GM12878 (cell line): ENCODE data around the gene FOXP1. TPM values are rescaled to one million over a fixed set of nuclear protein-coding genes. Genes with fewer than 3 reads are reported as not detected.

Experiments
- ATAC-seq: fragments of 200-7000 bp; cut with Tn5 transposase; 3 replicates; pipeline ENCODE4 v1.9.1; 2020; ENCODE audit warnings: mild to moderate bottlenecking, moderate library complexity
- BruUV-seq: library from RNA; stranded (reverse); fragments of 400-500 nt; replicated peaks from 2 replicates; lab custom pipeline; 2021; lab: Mats Ljungman, UMichigan
- CTCF ChIA-PET: fragments of 300-600 bp; sonication (Branson Sonifier 250); formaldehyde crosslinking; extraction: SDS; loops from one replicate; lab custom pipeline; 2021; ENCODE audit warnings: inconsistent platforms; lab: Yijun Ruan, JAX
- POLR2A ChIA-PET: fragments of 350-600 bp; formaldehyde crosslinking; extraction: SDS; loops from one replicate; lab custom pipeline; 2021; ENCODE audit warnings: inconsistent platforms; lab: Charles Lee
- RAD21 ChIA-PET: fragments of 300-600 bp; sonication (Branson Sonifier 250); formaldehyde crosslinking; loops from one replicate; lab custom pipeline; 2023; ENCODE audit warnings: antibody characterized with exemption; ENCODE audit not compliant: unreplicated experiment; lab: Charles Lee
- SMC1A ChIA-PET: fragments of 300-600 bp; sonication (Branson Sonifier 250); formaldehyde crosslinking; loops from one replicate; lab custom pipeline; 2023; ENCODE audit not compliant: unreplicated experiment, uncharacterized antibody; lab: Charles Lee
- DNase-seq: peaks from one replicate; pipeline ENCODE4 v3.0.0-alpha.2; 2011; ENCODE audit warnings: low read depth, low spot score
- FAIRE-seq: peaks from 3 replicates; lab custom pipeline; 2011; peaks lifted over from hg19 to GRCh38; lab: Jason Lieb, UNC
- H2AFZ ChIP-seq: 2 replicates; pipeline ENCODE4 v1.6.0; 2011; ENCODE audit warnings: low read depth, low read length, control low read depth; ENCODE audit not compliant: control insufficient read depth
- H3K27ac ChIP-seq: 2 replicates; pipeline ENCODE4 v1.5.1; 2011; ENCODE audit warnings: control low read depth; ENCODE audit not compliant: control insufficient read depth, insufficient read depth
- H3K27me3 ChIP-seq, 2 experiments: replicated peaks in 1 of 2; 2 replicates each; pipeline versions ENCODE4 v1.6.0 to v1.6.1; 2011; ENCODE audit warnings: low read length in 1 of 2; ENCODE audit not compliant: control insufficient read depth in 2 of 2, insufficient read depth in 2 of 2
- H3K36me3 ChIP-seq, 2 experiments: 2 replicates each; pipeline ENCODE4 v1.5.1; 2011; ENCODE audit warnings: low read length in 1 of 2; ENCODE audit not compliant: control insufficient read depth in 2 of 2, insufficient read depth in 2 of 2
- H3K4me1 ChIP-seq: 2 replicates; pipeline ENCODE4 v1.6.1; 2011; ENCODE audit warnings: mild to moderate bottlenecking, low read length, moderate library complexity, mixed read lengths; ENCODE audit not compliant: control insufficient read depth, insufficient read depth
- H3K4me2 ChIP-seq: 2 replicates; pipeline ENCODE4 v1.6.0; 2011; ENCODE audit warnings: control low read depth; ENCODE audit not compliant: control insufficient read depth, insufficient read depth
- H3K4me3 ChIP-seq: fragments of 200-600 bp; sonication (generic); 2 replicates; pipeline ENCODE4 v1.5.1; 2016
- H3K79me2 ChIP-seq: 2 replicates; pipeline ENCODE4 v1.6.0; 2011; ENCODE audit warnings: low read length; ENCODE audit not compliant: control insufficient read depth, insufficient read depth
- H3K9ac ChIP-seq: 2 replicates; pipeline ENCODE4 v1.8.0; 2011; ENCODE audit warnings: low read length, control low read depth, mixed read lengths; ENCODE audit not compliant: control insufficient read depth, insufficient read depth
- H3K9me3 ChIP-seq: replicated peaks from 3 replicates; pipeline ENCODE4 v1.5.1; 2011; ENCODE audit warnings: mild to moderate bottlenecking, low read length; ENCODE audit not compliant: control insufficient read depth, insufficient read depth
- H4K20me1 ChIP-seq: 2 replicates; pipeline ENCODE4 v1.6.0; 2011; ENCODE audit not compliant: control insufficient read depth, insufficient read depth
- CBX3 ChIP-seq: fragments of 200-600 bp; sonication (generic); IDR thresholded peaks from 2 replicates; pipeline ENCODE4 v1.6.1; 2016; ENCODE audit warnings: low read depth, borderline replicate concordance
- IKZF2 ChIP-seq, 2 experiments: fragments of 450-650 bp; IDR thresholded peaks; 2 replicates each; pipeline ENCODE4 v1.6.1; 2017; ENCODE audit warnings: mild to moderate bottlenecking in 2 of 2, moderate library complexity in 2 of 2
- LARP7 ChIP-seq: fragments of 450-650 bp; IDR thresholded peaks from 2 replicates; pipeline ENCODE4 v1.6.1; 2017; ENCODE audit warnings: mild to moderate bottlenecking
- MAX ChIP-seq: IDR thresholded peaks from 2 replicates; pipeline ENCODE4 v1.6.1; 2012; ENCODE audit warnings: low read depth, low read length, improper control_type of control experiment
- NFIC ChIP-seq: IDR thresholded peaks from 2 replicates; pipeline ENCODE4 v1.6.1; 2012; ENCODE audit warnings: low read depth, mild to moderate bottlenecking, inconsistent platforms, low read length, moderate library complexity
- PAX8 ChIP-seq: fragments of 450-650 bp; IDR thresholded peaks from 2 replicates; pipeline ENCODE4 v1.6.1; 2017; ENCODE audit warnings: mild to moderate bottlenecking, moderate library complexity
- RB1 ChIP-seq: fragments of 450-650 bp; formaldehyde crosslinking; IDR thresholded peaks from 2 replicates; pipeline ENCODE4 v1.6.1; 2017; ENCODE audit warnings: mild to moderate bottlenecking, borderline replicate concordance
- RFX5 ChIP-seq: IDR thresholded peaks from 2 replicates; pipeline ENCODE4 v1.6.1; 2011; ENCODE audit warnings: low read depth, low read length, improper control_type of control experiment
- SREBF1 ChIP-seq: IDR thresholded peaks from 2 replicates; pipeline ENCODE4 v1.6.1; 2012; ENCODE audit warnings: mild to moderate bottlenecking, low read length
- STAT3 ChIP-seq: IDR thresholded peaks from 2 replicates; pipeline ENCODE4 v1.6.1; 2011; ENCODE audit warnings: low read depth, low read length, improper control_type of control experiment
- TBL1XR1 ChIP-seq: IDR thresholded peaks from 2 replicates; pipeline ENCODE4 v1.6.1; 2012; ENCODE audit warnings: low read depth, low read length, improper control_type of control experiment
- ZNF217 ChIP-seq: fragments of 450-650 bp; IDR thresholded peaks from 2 replicates; pipeline ENCODE4 v1.6.1; 2017; ENCODE audit warnings: antibody characterized with exemption, mild to moderate bottlenecking
- WGBS: methylation state at CpG from one replicate; pipeline ENCODE4 v1.1.6; 2016; ENCODE audit warnings: low lambda C conversion rate; ENCODE audit not compliant: insufficient replicate concordance, insufficient coverage; ENCODE audit errors: missing lambda C conversion rate; 5-methylcytosine and 5-hydroxymethylcytosine counted together
- in situ Hi-C: fragments of 300-500 bp; cut with MboI; formaldehyde crosslinking; loops from 9 replicates; pipeline ENCODE4 v1.14.3; 2018; ENCODE audit warnings: mixed read lengths
- intact Hi-C: fragments of 100-400 bp; cut with micrococcal nuclease; formaldehyde crosslinking; loops from one replicate; pipeline ENCODE4 v1.14.2; 2022; ENCODE audit not compliant: unreplicated experiment
- polyA plus RNA-seq, 11 experiments: library from polyadenylated mRNA; depleted of rRNA in 4 of 11; unstranded in 6 of 11; stranded (reverse) in 5 of 11; fragments of >200 nt; fragmentation: Nextera tagmentation in 4 of 11; fragmentation: Illumina TruSeq in 1 of 11; extraction: Ambion mirVana in 4 of 11; extraction: Trizol in 1 of 11; gene quantifications; 1 replicate in 1 of 11; 2 replicates in 10 of 11; pipeline versions ENCODE4 v1.2.1 to v1.2.3, GENCODE V29; 2011 to 2016; ENCODE audit warnings: inconsistent platforms in 2 of 11, missing spikeins in 2 of 11, low read depth in 1 of 11
- total RNA-seq, 4 experiments: library from RNA; depleted of rRNA in 3 of 4; stranded (reverse); fragments of >200 nt in 3 of 4; fragmentation: Illumina TruSeq in 1 of 4; extraction: Trizol in 1 of 4; gene quantifications; 2 replicates each; pipeline versions ENCODE4 v1.2.1 to v1.2.3, GENCODE V29; 2013 to 2021
- TF ChIP-seq, protein P1 (sequence below): IDR thresholded peaks from 2 replicates; pipeline ENCODE4 v1.6.1; 2011; ENCODE audit warnings: borderline replicate concordance, low read depth, mild to moderate bottlenecking, moderate library complexity, mixed read lengths, low read length; ENCODE audit not compliant: insufficient read depth; ENCODE audit errors: extremely low read length
- TF ChIP-seq, protein P2 (sequence below): IDR thresholded peaks from 2 replicates; pipeline ENCODE4 v1.6.1; 2012; ENCODE audit warnings: low read length, inconsistent platforms
- TF ChIP-seq, protein P3 (sequence below): fragments of 450-650 bp; formaldehyde crosslinking; IDR thresholded peaks from 2 replicates; pipeline ENCODE4 v1.4.0; 2020; ENCODE audit warnings: mild to moderate bottlenecking, moderate library complexity
- TF ChIP-seq, protein P4 (sequence below): IDR thresholded peaks from 2 replicates; pipeline ENCODE4 v1.6.1; 2011; ENCODE audit warnings: borderline replicate concordance, low read depth, mild to moderate bottlenecking, moderate library complexity, low read length; ENCODE audit not compliant: insufficient read depth, poor library complexity, severe bottlenecking

Gene FOXP1
- total and polyA plus RNA-seq, 10 of the 15 experiments (the other 5 are each of a cell fraction or from before 2014, with no cell fraction given), result 0.05 to 1.6 (median 0.20) TPM; not detected in 1

GRCh38 chr3:71300951-71301393, 282.6 kb downstream of the FOXP1 start:
- no peaks in the 10 kb centered on the region for H3K9me3 ChIP-seq
- no peak overlapping the region for H3K4me3 ChIP-seq
- WGBS, result 2% methylated on average over 4 of the region's 4 CpGs
- ATAC-seq, result peak; percentile 40; the same call in 2 of the 3 replicates
- CTCF ChIA-PET, result no interaction called here
- no peak overlapping the region for H3K27ac ChIP-seq
- intact Hi-C loops (no loop called here), in situ Hi-C loops (no loop called here)
- H3K27me3 ChIP-seq, result peaks cover 3 to 10% of the 10 kb centered on the region in 2 experiments; a peak in 3 of 4 replicates
- POLR2A ChIA-PET, result no interaction called here
- RAD21 ChIA-PET, result no interaction called here
- no peaks in the 10 kb centered on the region for H3K36me3 ChIP-seq
- H2AFZ ChIP-seq, result no peak overlapping the region
- no peaks in the 10 kb centered on the region for H3K4me1 ChIP-seq
- peak; percentile 2 for DNase-seq
- no peak overlapping the region for H3K9ac ChIP-seq
- no peaks in the 10 kb centered on the region for H4K20me1 ChIP-seq
- SMC1A ChIA-PET, result interaction anchor here (1.0 to 1.2 kb wide), 2 partner anchors 10 to 50 kb away, joined by 3 read pairs; no protein-coding TSS in a partner anchor
- H3K79me2 ChIP-seq, result no peaks in the 10 kb centered on the region
- no peak overlapping the region for H3K4me2 ChIP-seq
- no TSS peak for BruUV-seq
- FAIRE-seq, result no peak
- no peak for TF ChIP-seq STAT3
- TF ChIP-seq TBL1XR1, result 0 out of 2 replicates have a peak, but pooled peaks have one; percentile 16
- no peak for TF ChIP-seq MAX
- TF ChIP-seq IKZF2 (IDR thresholded peaks at IDR 0.05), result 0 out of 4 replicates have a peak, but pooled peaks of 1 of the 2 experiments have one; percentile 17
- no peak for TF ChIP-seq LARP7
- TF ChIP-seq, protein P1, sequence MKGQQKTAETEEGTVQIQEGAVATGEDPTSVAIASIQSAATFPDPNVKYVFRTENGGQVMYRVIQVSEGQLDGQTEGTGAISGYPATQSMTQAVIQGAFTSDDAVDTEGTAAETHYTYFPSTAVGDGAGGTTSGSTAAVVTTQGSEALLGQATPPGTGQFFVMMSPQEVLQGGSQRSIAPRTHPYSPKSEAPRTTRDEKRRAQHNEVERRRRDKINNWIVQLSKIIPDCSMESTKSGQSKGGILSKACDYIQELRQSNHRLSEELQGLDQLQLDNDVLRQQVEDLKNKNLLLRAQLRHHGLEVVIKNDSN, result no peak
- no peak for TF ChIP-seq PAX8
- no peak for TF ChIP-seq ZNF217
- TF ChIP-seq, protein P2, sequence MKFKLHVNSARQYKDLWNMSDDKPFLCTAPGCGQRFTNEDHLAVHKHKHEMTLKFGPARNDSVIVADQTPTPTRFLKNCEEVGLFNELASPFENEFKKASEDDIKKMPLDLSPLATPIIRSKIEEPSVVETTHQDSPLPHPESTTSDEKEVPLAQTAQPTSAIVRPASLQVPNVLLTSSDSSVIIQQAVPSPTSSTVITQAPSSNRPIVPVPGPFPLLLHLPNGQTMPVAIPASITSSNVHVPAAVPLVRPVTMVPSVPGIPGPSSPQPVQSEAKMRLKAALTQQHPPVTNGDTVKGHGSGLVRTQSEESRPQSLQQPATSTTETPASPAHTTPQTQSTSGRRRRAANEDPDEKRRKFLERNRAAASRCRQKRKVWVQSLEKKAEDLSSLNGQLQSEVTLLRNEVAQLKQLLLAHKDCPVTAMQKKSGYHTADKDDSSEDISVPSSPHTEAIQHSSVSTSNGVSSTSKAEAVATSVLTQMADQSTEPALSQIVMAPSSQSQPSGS, result peak; percentile 47; the same call in 1 of the 2 replicates
- peak; percentile 84 for TF ChIP-seq NFIC
- no peak for TF ChIP-seq RB1
- TF ChIP-seq, protein P3, sequence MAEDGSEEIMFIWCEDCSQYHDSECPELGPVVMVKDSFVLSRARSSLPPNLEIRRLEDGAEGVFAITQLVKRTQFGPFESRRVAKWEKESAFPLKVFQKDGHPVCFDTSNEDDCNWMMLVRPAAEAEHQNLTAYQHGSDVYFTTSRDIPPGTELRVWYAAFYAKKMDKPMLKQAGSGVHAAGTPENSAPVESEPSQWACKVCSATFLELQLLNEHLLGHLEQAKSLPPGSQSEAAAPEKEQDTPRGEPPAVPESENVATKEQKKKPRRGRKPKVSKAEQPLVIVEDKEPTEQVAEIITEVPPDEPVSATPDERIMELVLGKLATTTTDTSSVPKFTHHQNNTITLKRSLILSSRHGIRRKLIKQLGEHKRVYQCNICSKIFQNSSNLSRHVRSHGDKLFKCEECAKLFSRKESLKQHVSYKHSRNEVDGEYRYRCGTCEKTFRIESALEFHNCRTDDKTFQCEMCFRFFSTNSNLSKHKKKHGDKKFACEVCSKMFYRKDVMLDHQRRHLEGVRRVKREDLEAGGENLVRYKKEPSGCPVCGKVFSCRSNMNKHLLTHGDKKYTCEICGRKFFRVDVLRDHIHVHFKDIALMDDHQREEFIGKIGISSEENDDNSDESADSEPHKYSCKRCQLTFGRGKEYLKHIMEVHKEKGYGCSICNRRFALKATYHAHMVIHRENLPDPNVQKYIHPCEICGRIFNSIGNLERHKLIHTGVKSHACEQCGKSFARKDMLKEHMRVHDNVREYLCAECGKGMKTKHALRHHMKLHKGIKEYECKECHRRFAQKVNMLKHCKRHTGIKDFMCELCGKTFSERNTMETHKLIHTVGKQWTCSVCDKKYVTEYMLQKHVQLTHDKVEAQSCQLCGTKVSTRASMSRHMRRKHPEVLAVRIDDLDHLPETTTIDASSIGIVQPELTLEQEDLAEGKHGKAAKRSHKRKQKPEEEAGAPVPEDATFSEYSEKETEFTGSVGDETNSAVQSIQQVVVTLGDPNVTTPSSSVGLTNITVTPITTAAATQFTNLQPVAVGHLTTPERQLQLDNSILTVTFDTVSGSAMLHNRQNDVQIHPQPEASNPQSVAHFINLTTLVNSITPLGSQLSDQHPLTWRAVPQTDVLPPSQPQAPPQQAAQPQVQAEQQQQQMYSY, result no peak
- no peak for TF ChIP-seq SREBF1
- no peak for TF ChIP-seq RFX5
- TF ChIP-seq, protein P4, sequence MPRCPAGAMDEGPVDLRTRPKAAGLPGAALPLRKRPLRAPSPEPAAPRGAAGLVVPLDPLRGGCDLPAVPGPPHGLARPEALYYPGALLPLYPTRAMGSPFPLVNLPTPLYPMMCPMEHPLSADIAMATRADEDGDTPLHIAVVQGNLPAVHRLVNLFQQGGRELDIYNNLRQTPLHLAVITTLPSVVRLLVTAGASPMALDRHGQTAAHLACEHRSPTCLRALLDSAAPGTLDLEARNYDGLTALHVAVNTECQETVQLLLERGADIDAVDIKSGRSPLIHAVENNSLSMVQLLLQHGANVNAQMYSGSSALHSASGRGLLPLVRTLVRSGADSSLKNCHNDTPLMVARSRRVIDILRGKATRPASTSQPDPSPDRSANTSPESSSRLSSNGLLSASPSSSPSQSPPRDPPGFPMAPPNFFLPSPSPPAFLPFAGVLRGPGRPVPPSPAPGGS, result peak; percentile 78
- TF ChIP-seq CBX3, result no peak
